A204.1 (cell line): ENCODE data around the gene HEYL.
"Not testable (repeated sequence)": the region's sequence is repeated elsewhere in the genome, so short reads cannot be mapped to it uniquely, and the experiment has no call there.

Experiments
- FAIRE-seq: peaks from 2 replicates; lab custom pipeline; 2012; peaks lifted over from hg19 to GRCh38; lab: Jason Lieb, UNC

HEYL gene

DNA sequence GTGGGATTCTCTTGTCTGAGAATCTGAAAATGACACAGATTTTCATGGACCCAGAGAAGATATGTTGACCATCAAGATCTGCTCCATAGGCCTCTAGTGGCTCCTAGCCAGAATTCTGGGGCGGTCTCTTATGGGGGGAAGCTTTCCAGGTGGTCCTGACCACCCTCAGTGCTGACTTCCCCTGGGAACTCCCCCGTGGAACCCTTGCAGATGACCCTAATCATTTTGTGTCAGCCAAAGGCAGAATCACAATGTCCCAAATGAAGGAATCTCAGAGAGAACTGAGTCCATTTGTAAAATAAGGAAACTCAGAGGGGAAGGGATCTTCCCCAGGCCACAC is 3.6 kb downstream of the HEYL start:
- no peak for FAIRE-seq

DNA sequence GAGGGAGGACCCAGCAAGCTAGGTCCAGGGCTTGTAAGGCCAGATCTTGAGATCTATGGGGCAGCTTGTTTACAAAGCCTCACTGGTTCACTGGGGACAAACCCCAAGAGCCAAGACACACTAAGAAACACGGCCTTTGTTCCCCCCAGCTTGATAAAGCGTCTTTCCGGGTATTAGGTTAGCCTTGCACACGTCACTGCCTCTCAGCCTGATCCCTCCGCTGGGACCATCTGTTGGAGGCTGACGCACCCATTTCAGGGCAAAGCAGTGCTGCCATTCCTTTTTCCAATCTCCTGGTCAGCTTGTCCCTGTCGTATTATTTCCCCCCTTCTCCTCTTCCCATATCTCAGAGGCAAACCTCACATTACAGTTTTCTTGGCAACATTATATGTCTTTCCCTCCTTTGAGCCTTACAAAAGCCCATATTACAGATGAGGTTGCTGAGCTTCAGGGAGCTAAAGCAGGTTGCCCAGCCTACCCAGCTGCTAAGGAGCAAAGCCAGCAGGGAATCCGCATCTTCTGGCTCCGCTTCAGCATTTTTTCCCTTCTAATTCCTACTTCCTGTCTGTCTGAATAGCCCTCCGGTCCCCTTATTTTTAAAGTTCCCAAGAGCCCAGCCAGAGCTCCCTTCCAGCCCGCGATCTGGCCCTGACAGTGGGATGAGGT is 4.1 kb downstream of the HEYL start:
- no peak for FAIRE-seq

DNA sequence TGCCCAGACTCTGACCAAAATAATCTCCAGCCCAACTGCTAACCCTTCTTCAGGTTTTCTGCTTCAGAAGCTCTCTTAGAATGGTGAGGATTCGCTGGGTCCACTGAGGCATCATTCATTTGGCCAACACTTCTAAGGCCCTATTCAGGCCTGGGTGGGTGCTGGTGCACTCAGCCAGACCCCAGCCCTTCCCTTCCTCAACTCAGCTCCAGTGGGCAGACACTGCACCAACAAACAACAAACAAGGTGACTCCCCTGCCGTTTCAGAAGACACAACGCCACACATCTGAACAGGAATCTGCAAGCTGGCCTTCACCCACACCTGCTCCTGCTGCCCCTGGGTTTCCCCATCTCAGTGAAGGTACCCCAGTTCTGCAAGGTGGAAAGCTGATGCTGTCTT is 6.0 kb downstream of the HEYL start:
- FAIRE-seq: no peak

DNA sequence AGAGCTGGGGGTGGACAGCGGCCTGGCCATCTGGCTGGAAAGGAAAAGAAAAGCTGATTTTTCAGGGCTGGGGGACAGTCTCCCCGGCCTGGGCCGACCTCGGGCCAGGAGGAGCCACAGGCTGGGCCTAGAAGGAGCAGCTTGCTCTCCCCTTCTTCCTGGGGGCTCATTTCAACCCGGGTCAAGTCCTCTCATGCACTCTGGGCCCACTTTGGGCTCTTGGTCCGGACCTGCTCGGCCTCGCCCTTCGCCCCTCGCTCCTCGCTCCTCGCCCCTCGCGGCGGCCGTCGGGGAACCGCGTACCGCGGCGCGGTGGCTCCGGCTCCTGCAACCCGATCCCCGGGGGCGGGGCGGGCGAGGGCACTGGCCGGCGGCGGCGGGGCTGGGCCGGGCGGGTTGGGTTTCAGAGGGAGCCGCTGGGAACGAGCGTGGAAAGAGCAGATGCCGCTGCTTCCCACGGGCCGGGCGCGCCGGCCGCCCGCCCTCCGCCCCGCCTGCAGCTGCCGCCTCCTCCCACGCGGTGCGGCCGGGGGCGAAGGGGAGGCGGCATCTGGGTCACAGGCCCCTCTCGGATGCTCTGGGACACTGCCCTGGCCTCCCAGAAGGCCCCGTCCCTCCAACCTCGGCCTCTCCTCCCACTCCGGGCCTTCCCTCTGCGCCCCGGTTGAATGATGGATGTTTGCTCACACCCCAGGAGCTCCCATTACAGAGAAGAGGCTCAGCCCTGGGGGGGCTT is 6.6 kb downstream of the HEYL start:
- no peak for FAIRE-seq

DNA sequence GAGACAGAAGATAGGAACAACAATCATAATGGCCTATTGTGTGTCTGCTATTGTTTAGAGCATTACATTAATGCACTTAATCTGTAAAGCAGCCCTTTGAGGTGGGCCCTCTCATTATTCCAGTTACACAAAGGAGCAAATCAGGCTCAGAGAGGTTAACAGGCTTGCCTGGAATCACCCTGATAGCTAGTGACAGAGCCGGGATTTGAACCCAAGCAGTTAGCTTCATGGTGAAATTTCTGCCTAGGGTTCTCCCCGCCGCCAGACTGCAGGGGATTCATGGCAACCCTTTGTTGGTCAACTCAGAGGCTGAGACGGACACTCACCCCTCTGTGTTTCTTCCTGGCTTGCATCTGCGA is 7.1 kb downstream of the HEYL start:
- FAIRE-seq: no peak

DNA sequence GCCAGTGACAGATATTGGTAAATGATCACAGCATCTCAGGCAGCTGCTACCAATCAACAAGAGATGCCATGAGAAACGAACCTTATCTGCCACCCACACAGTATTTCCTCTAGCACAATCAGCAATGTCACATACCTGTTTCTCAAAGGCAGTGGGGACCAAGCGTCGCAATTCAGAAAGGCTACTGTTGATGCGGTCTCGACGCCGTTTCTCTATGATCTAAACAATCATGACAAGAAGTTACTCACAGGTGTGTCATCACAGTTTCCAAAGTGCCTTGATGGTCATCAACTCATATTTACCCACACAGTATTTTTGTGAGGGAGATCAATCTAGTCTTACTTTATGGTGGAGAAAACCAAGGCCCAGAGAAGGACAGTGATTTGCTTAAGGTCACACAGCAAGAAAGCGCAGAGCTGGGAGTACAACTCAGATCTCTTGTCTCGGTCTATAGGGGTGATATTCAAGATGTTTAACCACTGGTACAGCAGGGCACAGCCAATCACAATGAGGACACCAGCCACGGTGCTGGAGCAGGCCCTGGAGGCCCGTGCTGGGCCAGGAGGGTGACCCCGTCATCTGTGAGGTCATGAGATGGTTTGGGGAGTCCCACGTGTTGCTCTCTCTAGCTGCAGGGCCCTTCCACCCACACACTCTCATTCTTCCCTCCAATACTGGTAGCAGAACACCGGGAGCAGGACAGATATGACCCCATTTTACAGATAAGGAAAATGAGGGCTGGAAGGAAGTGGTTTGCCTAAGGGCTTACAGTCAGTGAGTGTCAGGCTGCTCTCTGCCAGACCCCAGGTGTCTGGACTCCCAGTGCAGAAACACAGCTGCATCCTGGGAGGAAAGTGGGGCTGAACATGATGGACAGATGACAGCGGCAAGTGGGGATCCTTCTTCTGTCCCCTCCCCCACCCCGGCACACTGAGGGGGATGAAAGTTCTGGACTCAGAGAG is 7.8 kb downstream of the HEYL start:
- FAIRE-seq: no peak

DNA sequence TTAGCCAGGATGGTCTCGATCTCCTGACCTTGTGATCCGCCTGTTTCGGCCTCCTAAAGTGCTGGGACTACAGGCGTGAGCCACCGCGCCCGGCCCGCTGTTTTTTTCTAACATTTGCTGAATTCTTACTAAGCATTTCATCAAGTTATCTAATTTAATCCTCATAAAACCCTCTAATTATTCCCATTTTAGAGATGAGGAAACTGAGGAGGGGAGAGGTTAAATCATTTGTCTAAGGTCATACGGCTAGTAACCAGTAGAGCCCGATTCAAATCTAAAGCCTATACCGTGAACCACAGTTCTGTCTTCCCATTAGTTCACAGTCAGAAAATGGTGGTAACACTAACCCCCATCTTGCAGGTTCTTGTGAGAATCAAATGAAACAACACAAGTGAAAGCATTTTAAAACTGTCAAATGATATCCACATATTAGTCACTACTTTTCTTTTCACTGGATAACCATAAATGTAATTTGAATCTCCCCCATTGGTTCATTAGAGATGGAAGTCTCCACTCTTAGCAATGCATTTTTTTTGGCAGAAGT is 10.6 kb downstream of the HEYL start:
- FAIRE-seq: no peak

DNA sequence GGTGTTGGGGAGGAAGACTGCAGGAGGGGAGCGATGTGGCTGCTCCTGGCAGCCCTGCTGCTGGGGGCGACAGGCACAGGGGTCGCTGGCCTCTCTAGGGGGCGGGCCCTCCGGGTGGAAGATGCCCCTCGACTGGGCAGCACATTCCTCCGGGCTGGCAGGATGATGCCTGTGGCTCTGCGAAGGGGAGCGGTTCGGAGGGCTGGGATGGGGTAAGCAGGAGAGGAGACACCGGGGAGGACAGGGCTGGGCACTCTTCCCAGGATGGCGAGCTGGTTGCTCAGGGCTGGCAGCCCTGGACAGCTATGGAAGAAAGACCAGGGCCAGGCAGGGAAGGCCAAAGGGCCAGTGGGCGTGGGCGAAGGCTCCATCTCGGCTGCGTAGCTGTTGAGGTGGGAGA is 12.8 kb downstream of the HEYL start:
- FAIRE-seq: no peak

DNA sequence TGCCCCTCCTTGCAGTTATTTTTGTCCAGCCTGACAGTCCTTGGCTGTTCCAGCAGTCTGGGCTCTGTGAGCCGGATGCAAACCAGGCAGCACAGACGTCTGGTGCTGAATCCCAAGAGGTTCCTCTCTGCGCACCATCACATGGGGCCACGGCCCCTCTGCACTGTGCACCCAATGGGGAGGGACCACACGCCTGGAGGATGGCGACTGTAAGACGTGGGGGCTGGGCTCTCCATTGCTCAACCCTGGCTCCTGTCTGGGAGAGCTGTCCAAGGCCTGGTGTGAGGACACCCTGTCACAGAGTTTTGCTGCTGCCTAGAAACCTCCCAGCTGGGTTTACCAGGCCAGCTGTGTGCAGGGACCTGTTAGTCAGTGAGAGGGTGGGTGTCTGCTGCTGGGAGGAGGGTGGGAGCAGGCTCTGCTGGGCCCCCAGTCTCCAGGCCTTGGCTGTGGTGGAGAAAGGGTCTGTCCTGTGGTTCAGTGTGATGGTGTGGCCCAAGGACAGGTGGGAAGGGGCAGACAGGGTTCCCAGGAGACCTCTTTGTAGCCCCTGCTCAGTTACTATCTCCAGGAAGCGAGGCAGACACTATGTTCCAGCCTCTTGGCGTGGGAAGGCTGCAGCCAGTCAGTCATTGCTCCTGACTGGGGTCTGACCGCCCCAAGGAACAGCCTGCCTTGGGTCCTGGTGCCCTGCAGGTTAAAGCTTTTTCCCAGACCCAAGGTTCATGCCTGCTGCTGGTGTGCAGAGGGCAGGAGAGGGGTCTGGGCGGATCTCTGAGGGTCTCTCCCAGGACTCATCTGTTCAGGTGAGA is 13.8 kb downstream of the HEYL start:
- no peak for FAIRE-seq

DNA sequence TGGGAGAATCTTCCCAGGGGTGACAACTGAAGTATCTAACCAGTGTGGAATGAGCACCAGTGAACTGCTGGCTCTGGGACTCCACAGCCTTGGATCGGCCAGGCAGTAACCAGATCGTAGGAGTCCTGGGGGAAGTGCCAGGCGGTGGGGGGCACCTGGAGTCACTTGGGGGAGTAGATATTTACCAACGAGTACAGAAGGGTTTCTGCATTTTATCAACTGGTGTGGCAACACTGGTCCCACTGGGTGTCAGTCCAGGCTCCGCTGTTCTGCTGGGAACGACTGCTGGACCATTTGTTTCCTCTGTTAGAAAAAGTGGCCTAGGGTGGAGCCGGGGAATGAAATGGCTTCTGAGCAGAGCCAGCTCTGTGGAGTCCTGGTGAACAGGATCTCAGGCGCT is 14.4 kb downstream of the HEYL start:
- FAIRE-seq: no peak

DNA sequence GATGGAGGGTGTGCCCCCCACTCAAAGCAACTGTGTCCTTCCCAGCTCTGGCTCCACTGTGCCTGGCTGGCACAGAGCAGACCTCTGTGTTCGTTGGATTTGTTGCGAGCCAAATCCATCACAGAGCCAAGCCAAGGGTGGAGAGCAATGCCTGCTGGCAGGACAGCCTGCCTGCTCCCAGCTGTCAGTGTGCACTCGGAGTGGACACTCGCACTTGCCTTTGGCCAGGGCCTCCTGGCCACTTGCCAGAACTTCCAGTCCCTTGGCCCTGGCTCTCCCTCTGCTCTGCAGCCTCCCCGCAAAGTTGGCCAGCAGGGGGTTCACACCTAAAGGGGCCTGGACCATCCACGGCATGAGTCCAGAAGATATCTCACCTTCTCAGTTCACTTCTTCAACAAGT is 16.4 kb downstream of the HEYL start:
- FAIRE-seq: no peak

DNA sequence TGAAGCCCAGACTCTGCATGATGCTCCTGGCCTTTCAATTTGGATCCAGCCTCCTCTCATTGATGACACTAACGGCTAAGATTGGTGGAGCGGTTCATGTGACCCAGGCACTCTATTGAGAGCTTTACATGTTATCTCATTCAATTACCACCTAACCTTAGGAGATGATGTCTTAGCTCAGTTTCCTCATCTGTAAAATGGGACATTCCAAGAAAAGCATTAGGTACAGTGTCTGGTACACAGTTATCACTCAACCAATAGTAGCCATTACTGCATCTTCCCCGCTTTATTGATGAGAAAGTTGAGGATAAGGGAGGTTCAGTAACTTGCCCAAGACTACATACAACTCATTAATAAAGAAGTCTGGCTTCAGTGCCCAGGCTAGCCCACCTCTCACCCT is 17.0 kb downstream of the HEYL start:
- no peak for FAIRE-seq

DNA sequence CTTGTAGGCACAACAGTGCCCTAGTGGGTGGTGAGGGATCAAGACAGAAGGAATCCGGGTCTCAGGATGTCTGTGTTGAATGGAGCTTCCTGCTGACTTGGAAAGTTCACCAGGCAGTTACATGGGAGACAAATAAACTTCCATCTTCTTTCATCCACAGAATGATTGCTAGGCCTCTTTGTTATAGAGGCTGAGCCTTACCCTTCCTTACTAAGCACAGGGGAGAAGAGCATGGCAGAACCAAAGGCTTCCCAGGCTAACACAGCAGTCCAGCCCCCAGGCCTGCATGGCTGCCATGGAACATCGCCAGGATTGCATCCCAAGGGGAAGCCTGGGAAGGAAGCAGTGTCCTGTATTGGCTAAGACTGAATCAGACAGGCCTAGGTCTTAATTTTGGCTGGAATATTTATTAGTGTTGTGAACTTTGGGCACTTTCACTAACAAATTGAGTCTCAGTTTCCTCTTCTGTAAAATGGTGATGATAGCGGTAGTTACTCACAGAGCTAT is 18.7 kb downstream of the HEYL start:
- FAIRE-seq: no peak

DNA sequence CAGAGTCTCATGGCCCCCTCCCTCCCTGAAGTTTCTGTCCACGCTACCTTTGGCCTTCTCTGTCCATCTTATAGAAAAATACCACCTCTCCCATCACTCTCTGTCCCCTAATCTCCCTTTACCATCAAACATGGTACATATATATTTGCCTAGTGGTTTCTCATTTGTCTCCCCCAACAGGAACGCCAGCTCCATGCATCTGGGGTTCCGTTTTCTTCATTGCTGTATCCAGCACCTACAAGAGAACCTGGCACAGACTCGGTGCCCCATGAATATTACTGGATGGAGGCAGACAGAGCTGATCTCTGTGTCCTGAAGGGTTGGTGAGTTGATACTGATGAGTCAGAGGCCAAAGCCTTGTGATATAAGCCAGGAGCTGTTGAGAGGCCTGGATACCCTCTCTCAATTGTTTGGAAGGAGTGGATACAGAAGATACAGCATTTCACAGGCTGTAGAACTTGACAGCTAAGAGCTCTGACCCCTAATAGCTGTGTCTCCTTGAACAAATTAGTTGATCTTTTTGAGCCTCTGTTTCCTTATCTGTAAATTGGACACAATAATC is 21.9 kb downstream of the HEYL start:
- FAIRE-seq: no peak

DNA sequence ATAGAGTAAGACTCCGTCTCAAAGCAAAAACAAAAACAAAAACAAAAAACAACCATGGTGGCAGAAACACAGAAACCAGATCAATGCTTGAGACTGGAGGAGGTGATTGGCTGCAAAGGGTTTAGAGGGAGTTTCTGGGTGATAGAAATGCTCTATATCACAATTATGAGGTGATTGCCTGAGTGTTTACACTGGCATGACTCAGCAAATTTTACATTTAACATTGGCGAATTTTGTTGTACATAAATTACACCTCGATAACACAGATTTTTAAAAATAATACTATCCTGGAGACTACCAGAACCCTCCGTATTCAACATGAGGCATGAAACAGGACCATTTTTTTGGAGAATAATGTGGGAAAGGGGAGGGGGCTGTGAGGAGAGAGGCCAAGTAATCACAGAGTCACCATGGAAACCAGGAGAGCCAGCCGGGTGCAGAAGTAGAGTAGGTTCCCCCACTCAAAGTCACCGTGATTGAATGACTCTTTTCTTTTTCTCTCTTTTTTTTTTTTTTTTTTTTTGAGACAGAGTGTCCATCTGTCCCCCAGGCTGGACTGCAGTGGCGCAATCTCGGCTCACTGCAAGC is 24.3 kb downstream of the HEYL start:
- no peak for FAIRE-seq

DNA sequence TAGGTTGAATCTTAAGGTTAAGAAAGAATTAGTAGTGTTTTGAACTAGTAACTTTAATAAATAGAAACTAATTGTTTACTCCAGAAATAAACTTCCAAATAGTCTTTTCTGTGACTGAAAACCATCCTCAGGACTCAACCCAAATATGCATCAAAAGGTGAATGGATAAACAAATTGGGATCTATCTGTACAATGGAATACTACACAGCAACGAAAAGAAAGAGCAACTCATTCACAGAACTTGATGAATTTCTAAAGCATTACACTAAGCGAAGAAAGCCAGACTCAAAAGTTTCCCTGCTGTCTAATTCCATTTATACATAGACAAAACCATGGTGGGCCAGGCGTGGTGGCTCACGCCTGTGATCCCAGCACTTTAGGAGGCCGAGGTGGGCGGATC is 25.0 kb downstream of the HEYL start:
- FAIRE-seq: no peak

DNA sequence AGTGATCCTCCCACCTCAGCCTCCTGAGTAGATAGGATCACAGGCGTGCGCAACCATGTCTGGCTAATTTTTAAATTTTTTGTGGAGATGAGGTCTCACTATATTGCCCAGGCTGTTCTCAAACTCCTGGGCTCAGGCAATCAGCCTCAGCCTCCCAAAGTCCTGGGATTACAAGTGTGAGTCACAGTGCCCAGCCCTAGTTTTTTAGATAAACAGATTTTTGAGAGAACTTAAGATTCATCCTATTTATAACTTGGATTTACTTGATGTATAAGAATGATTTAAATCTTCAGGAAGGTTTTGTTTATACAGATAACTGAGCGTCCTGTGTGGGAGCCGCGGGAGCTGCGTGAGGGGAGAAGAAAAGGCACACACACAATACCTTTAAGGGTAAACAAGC is 26.2 kb downstream of the HEYL start:
- no peak for FAIRE-seq

DNA sequence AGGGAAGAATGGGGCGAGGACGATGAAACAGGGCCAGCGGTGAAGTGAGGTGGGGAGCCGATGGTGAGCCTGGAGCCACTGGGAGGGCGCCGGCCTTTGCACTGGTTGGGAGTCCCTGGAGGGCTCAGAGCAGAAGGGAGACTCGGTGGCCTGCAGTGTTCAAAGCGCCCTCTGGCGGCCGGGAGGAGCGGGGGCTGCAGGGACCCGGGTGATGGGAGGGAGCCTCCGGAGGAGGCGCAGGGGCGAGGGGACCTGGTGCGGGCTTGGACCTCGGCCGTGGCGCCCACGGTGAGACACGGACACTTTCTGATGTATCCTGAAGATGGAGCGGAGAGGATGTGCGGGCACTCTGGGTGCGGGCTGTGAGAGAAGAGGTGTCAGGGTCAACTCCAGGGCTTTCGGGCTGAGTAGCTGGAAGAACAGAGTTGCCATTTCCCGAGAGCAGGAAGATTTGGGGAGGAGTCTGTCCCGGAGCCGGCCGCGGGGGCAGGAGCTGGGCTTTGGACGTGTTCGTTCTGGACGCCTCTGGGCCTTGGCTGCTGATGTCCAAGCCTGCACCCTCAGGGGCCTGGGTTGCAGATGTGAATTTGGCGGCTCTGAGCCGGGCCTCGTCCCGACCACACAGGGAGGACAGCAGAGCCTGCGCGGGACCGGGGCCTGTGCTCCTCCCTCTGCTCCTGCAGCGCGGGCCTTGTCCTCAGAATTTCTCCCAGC is 29.7 kb downstream of the HEYL start:
- FAIRE-seq: no peak

DNA sequence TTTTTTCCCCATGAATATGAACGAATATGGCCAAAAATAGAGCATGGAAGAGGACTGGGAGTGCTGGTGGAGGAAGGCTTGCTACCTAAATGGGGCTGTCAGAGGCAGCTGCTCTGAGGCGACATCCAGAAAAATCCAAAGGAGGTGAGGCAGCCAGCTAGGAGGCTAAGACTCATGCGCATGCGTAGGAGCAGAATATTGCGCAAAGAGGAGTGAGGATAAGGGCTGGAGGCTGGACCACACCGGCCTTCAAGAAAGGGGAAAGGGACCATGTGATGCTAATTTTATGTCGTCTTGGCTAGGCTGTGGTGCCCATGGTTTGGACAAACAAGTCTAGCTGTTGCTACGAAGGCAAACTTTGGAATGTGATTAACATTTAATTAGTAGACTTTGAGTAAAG is 30.5 kb downstream of the HEYL start:
- FAIRE-seq: no peak

DNA sequence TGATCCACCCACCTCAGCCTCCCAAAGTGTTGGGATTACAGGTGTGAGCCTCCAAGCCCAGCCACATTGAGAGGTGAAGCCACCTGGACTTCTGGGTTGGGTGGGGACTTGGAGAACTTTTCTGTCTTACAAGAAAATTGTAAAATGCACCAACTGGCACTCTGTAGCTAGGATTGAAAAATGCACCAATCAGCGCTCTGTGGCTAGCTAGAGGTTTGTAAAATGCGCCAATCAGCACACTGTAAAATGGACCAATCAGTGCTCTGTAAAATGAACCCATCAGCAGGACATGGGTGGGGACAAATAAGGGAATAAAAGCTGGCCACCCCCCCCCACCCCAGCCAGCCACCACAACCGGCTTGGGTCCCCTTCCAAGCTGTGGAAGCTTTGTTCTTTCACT is 35.8 kb downstream of the HEYL start:
- FAIRE-seq: not testable (repeated sequence)
